DMS 273 treated with DMSO at 0.1 percent for 48 hours (cell line): ENCODE results near the gene IL22RA2.

Experiments
- DNase-seq: peaks from one replicate; lab custom pipeline; 2025; lab: John Stamatoyannopoulos, UW

IL22RA2 gene

DNA sequence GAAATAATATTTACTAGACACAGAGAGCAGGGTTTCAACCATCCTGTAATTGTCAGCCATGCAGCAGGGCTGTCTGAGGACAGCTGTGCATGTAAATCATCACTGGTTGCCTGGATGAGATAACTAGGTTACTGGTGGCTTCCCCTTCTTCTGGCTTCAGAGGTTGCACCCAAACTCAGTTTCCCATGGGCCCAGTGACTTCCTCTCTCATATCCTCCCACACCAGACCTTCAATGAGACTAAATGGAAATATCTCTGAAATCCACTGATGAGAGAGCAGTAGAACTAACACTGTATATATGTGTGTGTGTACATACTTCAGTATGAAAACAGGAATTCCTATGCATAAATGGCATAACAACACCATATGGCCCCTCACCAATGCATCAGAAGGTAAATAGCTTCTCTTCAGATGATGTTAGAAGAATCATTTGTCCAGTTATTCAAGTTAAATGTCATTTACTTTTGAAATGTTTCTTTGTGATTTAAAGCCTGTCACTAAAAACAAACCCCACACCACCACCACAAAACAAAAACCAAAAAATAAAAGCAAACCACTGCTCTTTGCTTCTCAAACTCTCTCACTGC is 77.7 kb downstream of the IL22RA2 start:
- DNase-seq = no peak

DNA sequence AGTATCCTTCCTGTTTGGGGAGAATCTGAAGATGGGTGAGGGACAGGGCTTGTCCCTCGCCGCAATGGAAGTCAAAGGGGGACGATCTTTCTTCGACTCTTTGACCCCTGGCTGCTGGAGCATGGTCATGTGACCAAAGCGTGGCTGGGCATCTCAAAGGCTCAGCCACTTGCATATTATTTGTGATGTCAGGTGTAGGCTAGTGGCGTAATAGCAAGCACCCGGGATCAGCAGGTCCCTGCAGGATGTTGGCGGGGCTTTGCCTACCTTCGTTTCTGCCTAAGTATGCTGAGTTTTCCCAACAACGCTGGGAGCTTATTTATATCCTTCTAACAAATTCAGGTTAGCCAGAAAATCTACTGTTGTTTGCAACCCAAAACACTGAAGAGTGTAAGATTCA is 78.4 kb downstream of the IL22RA2 start:
- no peak for DNase-seq

DNA sequence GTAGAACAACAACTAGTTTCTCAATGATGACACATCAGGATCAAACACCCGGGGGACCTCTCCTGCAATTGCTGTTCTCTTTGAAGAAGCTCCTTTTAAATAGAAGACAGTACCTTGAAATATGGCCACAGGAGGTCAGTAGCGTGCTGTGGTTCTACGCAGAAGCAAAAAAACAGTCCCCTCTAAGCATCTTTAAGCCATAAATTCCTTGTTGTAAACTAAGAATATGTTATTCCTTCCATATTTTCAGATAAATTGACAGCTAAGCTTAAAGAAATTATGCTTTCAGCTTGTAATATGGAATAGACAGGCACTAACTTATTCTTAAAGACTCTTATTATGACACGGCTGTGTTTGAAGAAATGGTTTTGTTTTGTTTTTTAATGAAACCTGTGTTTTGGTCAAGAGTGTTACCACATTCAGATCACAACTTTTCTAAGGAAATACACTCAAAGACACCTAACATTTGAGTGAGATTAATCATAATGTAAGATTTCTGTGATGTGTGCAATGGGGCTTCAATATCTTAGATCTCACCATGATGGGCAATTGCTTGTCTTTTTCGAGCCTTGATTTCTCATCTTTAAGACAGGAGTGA is 78.9 kb downstream of the IL22RA2 start:
- peak; percentile 56 for DNase-seq
